Endothelial cell of umbilical vein (primary cell): ENCODE results near the gene RFC3. TPM values are rescaled to one million over a fixed set of nuclear protein-coding genes. Genes with fewer than 3 reads are reported as not detected.

Source experiments
- BruUV-seq: library from RNA; stranded (reverse); fragments of 400-500 nt; replicated peaks from 2 replicates; lab custom pipeline; 2021; lab: Mats Ljungman, UMichigan
- CTCF ChIA-PET: fragments of 300-600, 350-600 bp; sonication (Branson Sonifier 250); formaldehyde crosslinking; loops from one replicate; lab custom pipeline; 2021; ENCODE audit warnings: antibody characterized with exemption, inconsistent platforms; lab: Charles Lee
- POLR2A ChIA-PET: fragments of 300-600, 350-600 bp; sonication (Branson Sonifier 250); formaldehyde crosslinking; loops from one replicate; lab custom pipeline; 2021; ENCODE audit warnings: antibody characterized with exemption, inconsistent platforms; lab: Charles Lee
- DNase-seq: peaks from one replicate; pipeline ENCODE4 v3.0.0-alpha.2; 2011; ENCODE audit warnings: low read depth, low spot score
- FAIRE-seq: peaks from 2 replicates; lab custom pipeline; 2011; peaks lifted over from hg19 to GRCh38; lab: Jason Lieb, UNC
- H2AFZ ChIP-seq: 2 replicates; pipeline ENCODE4 v1.6.0; 2012; ENCODE audit warnings: low read depth, low read length, control low read depth, inconsistent platforms
- H3K27ac ChIP-seq: 2 replicates; pipeline ENCODE4 v1.5.1; 2011; ENCODE audit warnings: low read depth, mild to moderate bottlenecking, control low read depth, low read length, moderate library complexity; ENCODE audit not compliant: insufficient read depth
- H3K27me3 ChIP-seq, 2 experiments: 2 replicates each; pipeline versions ENCODE4 v1.6.0 to v1.6.1; 2011; ENCODE audit warnings: low read length in 2 of 2, mixed read lengths in 1 of 2; ENCODE audit not compliant: control insufficient read depth in 2 of 2, insufficient read depth in 2 of 2
- H3K36me3 ChIP-seq, 2 experiments: 2 replicates in 1 of 2; 3 replicates in 1 of 2; pipeline ENCODE4 v1.5.1; 2011; ENCODE audit warnings: low read length in 2 of 2, mild to moderate bottlenecking in 1 of 2, moderate library complexity in 1 of 2; ENCODE audit not compliant: control insufficient read depth in 2 of 2, insufficient read depth in 2 of 2; ENCODE audit errors: extremely low read depth in 1 of 2
- H3K4me1 ChIP-seq: 3 replicates; pipeline ENCODE4 v1.5.1; 2011; ENCODE audit warnings: mild to moderate bottlenecking, low read length; ENCODE audit not compliant: control insufficient read depth, insufficient read depth; ENCODE audit errors: extremely low read depth
- H3K4me2 ChIP-seq: 2 replicates; pipeline ENCODE4 v1.6.1; 2011; ENCODE audit warnings: low read length, control low read depth, mixed read lengths; ENCODE audit not compliant: insufficient read depth
- H3K4me3 ChIP-seq, 3 experiments: fragments of 200-600 bp in 1 of 3; sonication (generic), shearing (Covaris generic) in 1 of 3; replicated peaks in 1 of 3; 2 replicates each; pipeline ENCODE4 v1.5.1; 2011 to 2016; ENCODE audit warnings: control low read depth in 3 of 3, low read length in 3 of 3, mild to moderate bottlenecking in 2 of 3, inconsistent platforms in 1 of 3, low read depth in 1 of 3, moderate library complexity in 1 of 3; ENCODE audit not compliant: insufficient read depth in 1 of 3
- H3K79me2 ChIP-seq: 2 replicates; pipeline ENCODE4 v1.6.0; 2012; ENCODE audit warnings: low read length, inconsistent platforms; ENCODE audit not compliant: control insufficient read depth, insufficient read depth
- H3K9ac ChIP-seq: replicated peaks from 2 replicates; pipeline ENCODE3; 2011; ENCODE audit warnings: low read length, control low read depth; ENCODE audit not compliant: insufficient read depth; ENCODE audit errors: extremely low read depth
- H3K9me1 ChIP-seq: replicated peaks from 3 replicates; pipeline ENCODE4 v1.6.0; 2011; ENCODE audit warnings: mild to moderate bottlenecking, low read length; ENCODE audit not compliant: control insufficient read depth, insufficient read depth; ENCODE audit errors: extremely low read depth
- H3K9me3 ChIP-seq: replicated peaks from 2 replicates; pipeline ENCODE4 v1.5.1; 2012; ENCODE audit warnings: low read length, inconsistent platforms; ENCODE audit not compliant: control insufficient read depth, insufficient read depth
- H4K20me1 ChIP-seq: replicated peaks from 2 replicates; pipeline ENCODE3; 2011; ENCODE audit warnings: mild to moderate bottlenecking, low read length; ENCODE audit not compliant: control insufficient read depth, insufficient read depth; ENCODE audit errors: extremely low read depth
- EZH2 ChIP-seq: IDR thresholded peaks from 2 replicates; pipeline ENCODE4 v1.6.1; 2012; ENCODE audit warnings: borderline replicate concordance, low read depth, mild to moderate bottlenecking, moderate library complexity, low read length, inconsistent platforms; ENCODE audit not compliant: severe bottlenecking
- FOS ChIP-seq: IDR thresholded peaks from 2 replicates; pipeline ENCODE4 v1.6.1; 2011; ENCODE audit warnings: mild to moderate bottlenecking, low read length, moderate library complexity, borderline replicate concordance; ENCODE audit not compliant: insufficient read depth
- GATA2 ChIP-seq: IDR thresholded peaks from 2 replicates; pipeline ENCODE4 v1.7.0; 2011; ENCODE audit warnings: low read depth, mild to moderate bottlenecking, moderate library complexity, mixed read lengths, low read length; ENCODE audit not compliant: insufficient read length, insufficient read depth
- JUN ChIP-seq: IDR thresholded peaks from 2 replicates; pipeline ENCODE4 v1.6.1; 2011; ENCODE audit warnings: borderline replicate concordance, low read depth; ENCODE audit not compliant: insufficient read length, insufficient read depth
- MYC ChIP-seq: IDR thresholded peaks from one replicate; pipeline ENCODE4 v1.6.1; 2011; ENCODE audit warnings: mild to moderate bottlenecking, low read depth, low read length
- POLR2A ChIP-seq: IDR thresholded peaks from 2 replicates; pipeline ENCODE4 v1.6.1; 2012; ENCODE audit warnings: low read depth, mild to moderate bottlenecking, control low read depth, low read length
- POLR2AphosphoS5 ChIP-seq: IDR thresholded peaks from 2 replicates; pipeline ENCODE4 v1.6.1; 2012; ENCODE audit warnings: low read depth, mild to moderate bottlenecking, control low read depth, low read length, moderate library complexity; ENCODE audit not compliant: insufficient read depth
- dilution Hi-C: fragments of 300-500 bp; cut with MboI; formaldehyde crosslinking; loops from one replicate; pipeline ENCODE4 v1.15.0; 2019; ENCODE audit warnings: low sequenced_read_pairs; ENCODE audit not compliant: extremely low pct_ligation_motif_present
- intact Hi-C: fragments of 100-400 bp; cut with micrococcal nuclease; formaldehyde crosslinking; loops from one replicate; pipeline ENCODE4 v1.10.0; 2022
- polyA plus RNA-seq, 4 experiments: library from polyadenylated mRNA; depleted of rRNA in 3 of 4; stranded (reverse) in 3 of 4; unstranded in 1 of 4; fragments of >200 nt; gene quantifications; 2 replicates each; pipeline versions ENCODE4 v1.2.1 to v1.2.3, GENCODE V29; 2011 to 2012; ENCODE audit warnings: missing spikeins in 1 of 4
- total RNA-seq: library from RNA; stranded (reverse); gene quantifications from 2 replicates; pipeline ENCODE4 v1.2.3, GENCODE V29; 2021
- TF ChIP-seq, protein P1 (sequence below), 2 donors: IDR thresholded peaks; 1 replicate in 1 of 2; 2 replicates in 1 of 2; pipeline ENCODE4 v1.5.1; 2011; ENCODE audit warnings: low read length in 2 of 2, mild to moderate bottlenecking in 2 of 2, moderate library complexity in 2 of 2, control low read depth in 1 of 2, inconsistent platforms in 1 of 2, low read depth in 1 of 2; ENCODE audit not compliant: insufficient read depth in 1 of 2; ENCODE audit errors: extremely low read depth in 1 of 2
- TF ChIP-seq, protein P2 (sequence below): IDR thresholded peaks from 2 replicates; pipeline ENCODE4 v1.6.1; 2011; ENCODE audit not compliant: insufficient read depth, insufficient read length

RFC3 gene
- total and polyA plus RNA-seq, 2 donors (not counting 3 experiments of a cell fraction or from before 2014, with no cell fraction given), result 7.3 to 17.9 TPM

DNA sequence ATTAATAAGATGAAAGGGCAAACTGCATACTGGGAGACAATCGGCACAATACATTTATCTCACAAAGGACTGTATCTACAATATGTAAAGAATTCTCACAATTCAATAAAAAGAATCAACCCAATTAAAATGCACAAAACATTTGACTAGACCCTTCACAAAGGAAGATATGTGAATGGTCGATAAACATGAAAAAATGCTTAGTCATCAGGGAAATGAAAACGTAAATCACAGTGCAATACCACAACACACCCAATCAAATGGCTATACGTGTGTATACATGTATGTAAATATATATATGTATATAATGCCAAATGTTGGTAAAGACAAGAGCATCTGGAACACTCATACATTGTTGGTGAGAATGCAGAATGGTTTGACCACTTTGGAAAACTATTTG lies 21.9 kb upstream of the RFC3 start:
- Histone ChIP-seq H3K9me3 (no peaks in the 10 kb centered on the region), H2AFZ (no peak overlapping the region), H3K4me1 (no peaks in the 10 kb centered on the region), H3K4me3 (no peak overlapping the region), H3K9ac (no peak overlapping the region), H3K36me3 (no peaks in the 10 kb centered on the region), H3K4me2 (no peak overlapping the region), H3K27me3 (no peaks in the 10 kb centered on the region), H3K27ac (no peak overlapping the region), H3K79me2 (no peaks in the 10 kb centered on the region), H3K9me1 (no peaks in the 10 kb centered on the region), H4K20me1 (no peaks in the 10 kb centered on the region)
- no TSS peak for BruUV-seq
- CTCF ChIA-PET, result no interaction called here
- TF ChIP-seq JUN (no peak), POLR2AphosphoS5 (no peak), GATA2 (no peak), FOS (no peak), POLR2A (no peak), MYC (no peak), EZH2 (no peak)
- TF ChIP-seq, protein P1, sequence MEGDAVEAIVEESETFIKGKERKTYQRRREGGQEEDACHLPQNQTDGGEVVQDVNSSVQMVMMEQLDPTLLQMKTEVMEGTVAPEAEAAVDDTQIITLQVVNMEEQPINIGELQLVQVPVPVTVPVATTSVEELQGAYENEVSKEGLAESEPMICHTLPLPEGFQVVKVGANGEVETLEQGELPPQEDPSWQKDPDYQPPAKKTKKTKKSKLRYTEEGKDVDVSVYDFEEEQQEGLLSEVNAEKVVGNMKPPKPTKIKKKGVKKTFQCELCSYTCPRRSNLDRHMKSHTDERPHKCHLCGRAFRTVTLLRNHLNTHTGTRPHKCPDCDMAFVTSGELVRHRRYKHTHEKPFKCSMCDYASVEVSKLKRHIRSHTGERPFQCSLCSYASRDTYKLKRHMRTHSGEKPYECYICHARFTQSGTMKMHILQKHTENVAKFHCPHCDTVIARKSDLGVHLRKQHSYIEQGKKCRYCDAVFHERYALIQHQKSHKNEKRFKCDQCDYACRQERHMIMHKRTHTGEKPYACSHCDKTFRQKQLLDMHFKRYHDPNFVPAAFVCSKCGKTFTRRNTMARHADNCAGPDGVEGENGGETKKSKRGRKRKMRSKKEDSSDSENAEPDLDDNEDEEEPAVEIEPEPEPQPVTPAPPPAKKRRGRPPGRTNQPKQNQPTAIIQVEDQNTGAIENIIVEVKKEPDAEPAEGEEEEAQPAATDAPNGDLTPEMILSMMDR (IDR thresholded peaks at IDR 0.05; ENCODE audit: extremely low read depth in 1 of 2, insufficient read depth in 1 of 2, low read depth in 1 of 2, low read length in 2 of 2), result no peak
- TF ChIP-seq, protein P2, sequence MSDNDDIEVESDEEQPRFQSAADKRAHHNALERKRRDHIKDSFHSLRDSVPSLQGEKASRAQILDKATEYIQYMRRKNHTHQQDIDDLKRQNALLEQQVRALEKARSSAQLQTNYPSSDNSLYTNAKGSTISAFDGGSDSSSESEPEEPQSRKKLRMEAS, result no peak
- dilution Hi-C loops (no loop called here), intact Hi-C loops (no loop called here)
- DNase-seq (no peak), FAIRE-seq (no peak)
- POLR2A ChIA-PET, result no interaction called here
